H1 (cell line): ENCODE results near the gene HSH2D. TPM values are rescaled to one million over a fixed set of nuclear protein-coding genes. Genes with fewer than 3 reads are reported as not detected.

Experiments used
- CTCF ChIA-PET: fragments of 300-600 bp; sonication (Branson Sonifier 250); formaldehyde crosslinking; loops from one replicate; lab custom pipeline; 2021; ENCODE audit not compliant: partially characterized antibody; lab: Charles Lee
- POLR2A ChIA-PET: fragments of 300-600 bp; sonication (Branson Sonifier 250); formaldehyde crosslinking; loops from one replicate; lab custom pipeline; 2021; ENCODE audit warnings: inconsistent platforms; ENCODE audit not compliant: partially characterized antibody; lab: Charles Lee
- DNase-seq, 2 experiments: peaks; one replicate each; pipeline versions ENCODE4 v3.0.0 to v3.0.0-alpha.2; 2010 to 2022; ENCODE audit warnings: low spot score in 2 of 2, low read depth in 1 of 2, mixed read lengths in 1 of 2
- FAIRE-seq: peaks from 2 replicates; lab custom pipeline; 2011; peaks lifted over from hg19 to GRCh38; lab: Jason Lieb, UNC
- H2AFZ ChIP-seq: 2 replicates; pipeline ENCODE4 v1.8.1; 2012; ENCODE audit warnings: low read length, inconsistent platforms
- H2AK5ac ChIP-seq: 2 replicates; pipeline ENCODE4 v1.6.1; 2013; ENCODE audit warnings: low read depth, low read length
- H2BK120ac ChIP-seq: replicated peaks from 2 replicates; pipeline ENCODE3; 2013; ENCODE audit warnings: low read depth, low read length, inconsistent platforms
- H2BK12ac ChIP-seq: 2 replicates; pipeline ENCODE4 v1.6.1; 2013; ENCODE audit warnings: low read depth, low read length
- H2BK15ac ChIP-seq: 2 replicates; pipeline ENCODE4 v1.6.1; 2013; ENCODE audit warnings: low read length
- H2BK20ac ChIP-seq: 2 replicates; pipeline ENCODE4 v1.6.1; 2013; ENCODE audit warnings: low read length
- H2BK5ac ChIP-seq: 2 replicates; pipeline ENCODE4 v1.6.1; 2013; ENCODE audit warnings: low read depth, low read length
- H3K14ac ChIP-seq: 2 replicates; pipeline ENCODE4 v1.6.1; 2013; ENCODE audit warnings: inconsistent platforms; ENCODE audit not compliant: insufficient read length
- H3K18ac ChIP-seq: 2 replicates; pipeline ENCODE4 v1.6.1; 2013; ENCODE audit warnings: low read length; ENCODE audit errors: extremely low read depth
- H3K23ac ChIP-seq: 2 replicates; pipeline ENCODE4 v1.6.1; 2013; ENCODE audit warnings: inconsistent platforms; ENCODE audit not compliant: insufficient read length
- H3K23me2 ChIP-seq: 2 replicates; pipeline ENCODE4 v1.6.1; 2013; ENCODE audit warnings: low read depth, low read length
- H3K27ac ChIP-seq: 2 replicates; pipeline ENCODE4 v1.6.1; 2011; ENCODE audit warnings: low read depth, low read length, inconsistent platforms
- H3K27me3 ChIP-seq, 4 experiments: replicated peaks in 1 of 4; 1 replicate in 1 of 4; 2 replicates in 3 of 4; pipeline versions ENCODE4 v1.6.1 to v1.8.1; 2011 to 2013; ENCODE audit warnings: low read length in 3 of 4, mild to moderate bottlenecking in 3 of 4, inconsistent platforms in 2 of 4, mixed read lengths in 2 of 4, moderate library complexity in 1 of 4; ENCODE audit not compliant: control insufficient read depth in 3 of 4, insufficient read depth in 3 of 4; ENCODE audit errors: extremely low read depth in 1 of 4
- H3K36me3 ChIP-seq, 4 experiments: 2 replicates each; pipeline versions ENCODE4 v1.6.1 to v1.8.1; 2011 to 2013; ENCODE audit warnings: mild to moderate bottlenecking in 4 of 4, low read length in 3 of 4, moderate library complexity in 2 of 4, control low read depth in 1 of 4, inconsistent platforms in 1 of 4; ENCODE audit not compliant: insufficient read depth in 4 of 4, control insufficient read depth in 2 of 4
- H3K4ac ChIP-seq: replicated peaks from 2 replicates; pipeline ENCODE3; 2013; ENCODE audit warnings: low read length, low read depth, mixed read lengths, inconsistent platforms; ENCODE audit not compliant: insufficient read length
- H3K4me1 ChIP-seq, 4 experiments: replicated peaks in 1 of 4; 1 replicate in 1 of 4; 2 replicates in 3 of 4; pipeline versions ENCODE4 v1.6.1 to v1.8.1; 2011 to 2013; ENCODE audit warnings: low read length in 3 of 4, inconsistent platforms in 2 of 4, mixed read lengths in 1 of 4; ENCODE audit not compliant: insufficient read depth in 4 of 4, control insufficient read depth in 3 of 4
- H3K4me2 ChIP-seq, 2 experiments: 2 replicates each; pipeline versions ENCODE4 v1.6.1 to v1.8.1; 2011 to 2013; ENCODE audit warnings: low read depth in 2 of 2, low read length in 2 of 2, control low read depth in 1 of 2, inconsistent platforms in 1 of 2, mild to moderate bottlenecking in 1 of 2; ENCODE audit not compliant: insufficient read depth in 1 of 2
- H3K4me3 ChIP-seq, 4 experiments: fragments of 200-600, 300-600 bp in 1 of 4; sonication (generic), shearing (Covaris generic), sonication (Bioruptor Twin) in 1 of 4; 2 replicates each; pipeline versions ENCODE4 v1.5.1 to v1.8.1; 2011 to 2016; ENCODE audit warnings: low read length in 4 of 4, low read depth in 3 of 4, control low read depth in 2 of 4, inconsistent platforms in 2 of 4, mild to moderate bottlenecking in 2 of 4, mixed read lengths in 1 of 4, moderate library complexity in 1 of 4; ENCODE audit not compliant: insufficient read depth in 2 of 4; ENCODE audit errors: extremely low read depth in 1 of 4
- H3K56ac ChIP-seq: replicated peaks from 2 replicates; pipeline ENCODE3; 2013; ENCODE audit warnings: low read depth, mild to moderate bottlenecking, mixed read lengths, low read length, inconsistent platforms; ENCODE audit not compliant: insufficient read length
- H3K79me1 ChIP-seq: 2 replicates; pipeline ENCODE4 v1.6.1; 2013; ENCODE audit warnings: low read depth, low read length, control low read depth
- H3K79me2 ChIP-seq, 2 experiments: 2 replicates each; pipeline versions ENCODE4 v1.6.1 to v1.8.1; 2012 to 2013; ENCODE audit warnings: low read length in 2 of 2, mild to moderate bottlenecking in 2 of 2, inconsistent platforms in 1 of 2; ENCODE audit not compliant: insufficient read depth in 2 of 2, control insufficient read depth in 1 of 2
- H3K9ac ChIP-seq, 4 experiments: replicated peaks in 1 of 4; 1 replicate in 1 of 4; 2 replicates in 3 of 4; pipeline versions ENCODE4 v1.6.1 to v1.8.1; 2011 to 2013; ENCODE audit warnings: low read depth in 3 of 4, low read length in 3 of 4, control low read depth in 2 of 4, mild to moderate bottlenecking in 2 of 4, moderate library complexity in 2 of 4, inconsistent platforms in 1 of 4; ENCODE audit errors: extremely low read depth in 1 of 4
- H3K9me3 ChIP-seq, 2 experiments: 2 replicates each; pipeline versions ENCODE4 v1.6.1 to v1.8.1; 2012 to 2013; ENCODE audit warnings: mild to moderate bottlenecking in 2 of 2, moderate library complexity in 2 of 2, control low read depth in 1 of 2, inconsistent platforms in 1 of 2, low read depth in 1 of 2, low read length in 1 of 2, mixed read lengths in 1 of 2; ENCODE audit not compliant: insufficient read depth in 2 of 2
- H4K20me1 ChIP-seq, 2 experiments: replicated peaks in 1 of 2; 2 replicates each; pipeline versions ENCODE3 to v1.8.1; 2011 to 2013; ENCODE audit warnings: inconsistent platforms in 2 of 2, low read length in 2 of 2, mild to moderate bottlenecking in 1 of 2; ENCODE audit not compliant: insufficient read depth in 2 of 2, control insufficient read depth in 1 of 2
- H4K5ac ChIP-seq: 2 replicates; pipeline ENCODE4 v1.6.1; 2013; ENCODE audit warnings: low read length, low read depth, mixed read lengths, inconsistent platforms; ENCODE audit not compliant: insufficient read length
- H4K8ac ChIP-seq: 2 replicates; pipeline ENCODE4 v1.8.0; 2013; ENCODE audit warnings: mild to moderate bottlenecking, moderate library complexity, low read length, inconsistent platforms; ENCODE audit not compliant: insufficient read depth; ENCODE audit errors: extremely low read depth
- H4K91ac ChIP-seq: replicated peaks from 2 replicates; pipeline ENCODE3; 2013; ENCODE audit warnings: low read length, mixed read lengths, inconsistent platforms; ENCODE audit not compliant: insufficient read length
- CHD2 ChIP-seq: IDR thresholded peaks from 2 replicates; pipeline ENCODE4 v1.6.1; 2012; ENCODE audit warnings: low read length, improper control_type of control experiment
- FOSL1 ChIP-seq: IDR thresholded peaks from 2 replicates; pipeline ENCODE4 v1.6.1; 2011; ENCODE audit warnings: mild to moderate bottlenecking, low read depth, low read length, moderate library complexity; ENCODE audit not compliant: insufficient read depth
- POLR2AphosphoS5 ChIP-seq: IDR thresholded peaks from 2 replicates; pipeline ENCODE4 v1.6.1; 2011; ENCODE audit warnings: low read depth, low read length
- SAP30 ChIP-seq: fragments of 300-600 bp; sonication (generic); IDR thresholded peaks from 2 replicates; pipeline ENCODE4 v1.7.1; 2012; ENCODE audit warnings: low read length, moderate library complexity, mild to moderate bottlenecking, inconsistent platforms; ENCODE audit not compliant: insufficient read depth, insufficient replicate concordance
- WGBS, 2 experiments: shearing (Covaris generic) in 1 of 2; methylation state at CpG; one replicate each; pipeline versions ENCODE4 v1.1.6 to v1.1.7; 2013 to 2015; ENCODE audit warnings: low lambda C conversion rate in 2 of 2, mixed read lengths in 2 of 2, inconsistent platforms in 1 of 2, low coverage in 1 of 2, missing lambda C conversion rate in 1 of 2; ENCODE audit not compliant: insufficient replicate concordance in 2 of 2, insufficient coverage in 1 of 2, insufficient read length in 1 of 2; ENCODE audit errors: extremely low coverage in 1 of 2, missing lambda C conversion rate in 1 of 2; 5-methylcytosine and 5-hydroxymethylcytosine counted together
- polyA plus RNA-seq, 7 experiments: library from polyadenylated mRNA; depleted of rRNA in 3 of 7; stranded (reverse) in 5 of 7; unstranded in 2 of 7; fragments of >200 nt in 5 of 7; fragments of 200-250 nt in 2 of 7; gene quantifications; 1 replicate in 5 of 7; 2 replicates in 1 of 7; 4 replicates in 1 of 7; pipeline versions ENCODE4 v1.2.1 to v1.2.3, GENCODE V29; 2011 to 2013; ENCODE audit warnings: missing spikeins in 2 of 7, mixed read lengths in 2 of 7
- total RNA-seq: library from RNA; stranded (reverse); fragmentation: NEBNext Ultra II Directional; extraction: Animal tissue kit (Norgen Biotek cat#: 25700); gene quantifications from 2 replicates; pipeline ENCODE4 v1.2.1, GENCODE V29; 2021
- TF ChIP-seq, protein P1 (sequence below): IDR thresholded peaks from 2 replicates; pipeline ENCODE4 v1.6.1; 2012; ENCODE audit warnings: inconsistent platforms

HSH2D gene
- total and polyA plus RNA-seq, 2 of the 8 experiments (the other 6 are each of a cell fraction or from before 2014, with no cell fraction given), result 0.67 to 1.6 TPM

GRCh38 chr19:16133818-16134217 is 9.7 kb upstream of the HSH2D start:
- H3K18ac ChIP-seq, result no peak overlapping the region
- H3K23ac ChIP-seq, result no peak overlapping the region
- TF ChIP-seq POLR2AphosphoS5 (no peak), FOSL1 (no peak), SAP30 (no peak), CHD2 (no peak)
- TF ChIP-seq, protein P1, sequence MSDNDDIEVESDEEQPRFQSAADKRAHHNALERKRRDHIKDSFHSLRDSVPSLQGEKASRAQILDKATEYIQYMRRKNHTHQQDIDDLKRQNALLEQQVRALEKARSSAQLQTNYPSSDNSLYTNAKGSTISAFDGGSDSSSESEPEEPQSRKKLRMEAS, result no peak
- peaks cover 2 to 10% of the 10 kb centered on the region in 2 experiments for H4K20me1 ChIP-seq
- no peak overlapping the region for H2BK12ac ChIP-seq
- H3K4me3 ChIP-seq, result no peak overlapping the region
- H4K8ac ChIP-seq, result no peak overlapping the region
- 87% methylated on average over 4 of the region's 4 CpGs; no CpG with 5 or more reads in 1 of the 2 experiments for WGBS, 2 experiments
- H3K79me2 ChIP-seq, result no peaks in the 10 kb centered on the region
- H2BK5ac ChIP-seq, result no peak overlapping the region
- CTCF ChIA-PET, result interaction anchor here (1.2 to 1.8 kb wide), 3 partner anchors 10 to 52 kb away, joined by 3 to 8 read pairs (median 4); partner anchors contain the start of genes FAM32A and HSH2D
- no peak overlapping the region for H2AK5ac ChIP-seq
- no peak overlapping the region for H3K9ac ChIP-seq
- peaks cover 13 to 45% (median 33%) of the 10 kb centered on the region in 4 experiments; a peak in 7 of 8 replicates for H3K36me3 ChIP-seq
- H3K4me2 ChIP-seq, result no peak overlapping the region
- no peak overlapping the region for H2AFZ ChIP-seq
- H4K5ac ChIP-seq, result no peak overlapping the region
- H3K56ac ChIP-seq, result no peak overlapping the region
- no peaks in the 10 kb centered on the region for H3K9me3 ChIP-seq
- FAIRE-seq (no peak), DNase-seq (no peak)
- H3K27me3 ChIP-seq, result no peaks in the 10 kb centered on the region
- no peak overlapping the region for H3K27ac ChIP-seq
- no peak overlapping the region for H4K91ac ChIP-seq
- POLR2A ChIA-PET, result interaction anchor here (0.9 to 2.9 kb wide), 6 partner anchors 8 to 58 kb away, joined by 3 to 18 read pairs (median 3); partner anchors contain the start of genes FAM32A, HSH2D and TPM4
- H3K4ac ChIP-seq, result no peak overlapping the region
- H3K4me1 ChIP-seq, result peaks cover 0 to 6% (median 0%) of the 10 kb centered on the region in 4 experiments; a peak in 1 of 7 replicates
- peaks cover 10% of the 10 kb centered on the region; the same call in 1 of the 2 replicates for H3K23me2 ChIP-seq
- no peak overlapping the region for H2BK120ac ChIP-seq
- H3K14ac ChIP-seq, result no peak overlapping the region
- H2BK15ac ChIP-seq, result no peak overlapping the region
- H3K79me1 ChIP-seq, result no peaks in the 10 kb centered on the region
- no peak overlapping the region for H2BK20ac ChIP-seq
